H9 (cell line): Measurements from ENCODE around the gene GJB6. TPM values are rescaled to one million over a fixed set of nuclear protein-coding genes. Genes with fewer than 3 reads are reported as not detected.

ENCODE experiments used
- DNase-seq: peaks from one replicate; pipeline ENCODE4 v3.0.0-alpha.2; 2017
- H2AFZ ChIP-seq: one replicate; pipeline ENCODE4 v1.6.1; 2013; ENCODE audit warnings: mild to moderate bottlenecking, low read length, control low read depth, moderate library complexity
- H2AK5ac ChIP-seq: 2 replicates; pipeline ENCODE4 v1.6.1; 2013; ENCODE audit warnings: low read length, control low read depth, mixed read lengths; ENCODE audit not compliant: insufficient read length
- H2BK120ac ChIP-seq: one replicate; pipeline ENCODE4 v1.6.1; 2013; ENCODE audit warnings: low read depth, mild to moderate bottlenecking, low read length, control low read depth, inconsistent platforms; ENCODE audit not compliant: poor library complexity, severe bottlenecking
- H2BK12ac ChIP-seq: 2 replicates; pipeline ENCODE4 v1.6.1; 2013; ENCODE audit warnings: low read length, control low read depth, mixed read lengths, low read depth; ENCODE audit not compliant: insufficient read length
- H2BK15ac ChIP-seq: 2 replicates; pipeline ENCODE4 v1.6.1; 2013; ENCODE audit warnings: low read depth, low read length, control low read depth
- H2BK20ac ChIP-seq: one replicate; pipeline ENCODE4 v1.6.1; 2013; ENCODE audit warnings: low read depth, mild to moderate bottlenecking, low read length, control low read depth, inconsistent platforms; ENCODE audit not compliant: poor library complexity, severe bottlenecking
- H2BK5ac ChIP-seq: 2 replicates; pipeline ENCODE4 v1.6.1; 2013; ENCODE audit warnings: low read length, control low read depth, mixed read lengths; ENCODE audit not compliant: insufficient read length
- H3K14ac ChIP-seq: 2 replicates; pipeline ENCODE4 v1.6.1; 2013; ENCODE audit warnings: low read length, control low read depth; ENCODE audit not compliant: insufficient read depth
- H3K18ac ChIP-seq: 2 replicates; pipeline ENCODE4 v1.6.1; 2013; ENCODE audit warnings: low read depth, mild to moderate bottlenecking, mixed read lengths, low read length, control low read depth; ENCODE audit not compliant: insufficient read length
- H3K23ac ChIP-seq: 2 replicates; pipeline ENCODE4 v1.6.1; 2013; ENCODE audit warnings: low read length, control low read depth, mixed read lengths, low read depth; ENCODE audit not compliant: insufficient read length
- H3K23me2 ChIP-seq: 2 replicates; pipeline ENCODE4 v1.6.1; 2013; ENCODE audit warnings: low read depth, mild to moderate bottlenecking, mixed read lengths, low read length, control low read depth; ENCODE audit not compliant: insufficient read length, poor library complexity, severe bottlenecking
- H3K27ac ChIP-seq: 2 replicates; pipeline ENCODE4 v1.5.1; 2013; ENCODE audit warnings: low read length, control low read depth, mixed read lengths, low read depth; ENCODE audit not compliant: insufficient read length
- H3K27me3 ChIP-seq: 2 replicates; pipeline ENCODE4 v1.6.1; 2013; ENCODE audit warnings: low read length, control low read depth, inconsistent platforms; ENCODE audit not compliant: insufficient read depth
- H3K4ac ChIP-seq: 2 replicates; pipeline ENCODE4 v1.6.1; 2013; ENCODE audit warnings: low read depth, mild to moderate bottlenecking, control low read depth, inconsistent platforms, low read length, moderate library complexity
- H3K4me1 ChIP-seq: 2 replicates; pipeline ENCODE4 v1.6.1; 2013; ENCODE audit warnings: low read length, control low read depth, inconsistent platforms; ENCODE audit not compliant: insufficient read depth
- H3K4me2 ChIP-seq: 2 replicates; pipeline ENCODE4 v1.6.1; 2013; ENCODE audit warnings: low read length, control low read depth, mixed read lengths; ENCODE audit not compliant: insufficient read length, insufficient read depth
- H3K56ac ChIP-seq: 2 replicates; pipeline ENCODE4 v1.6.1; 2013; ENCODE audit warnings: low read depth, mild to moderate bottlenecking, mixed read lengths, low read length, control low read depth; ENCODE audit not compliant: insufficient read length
- H3K79me1 ChIP-seq: 2 replicates; pipeline ENCODE4 v1.6.1; 2013; ENCODE audit warnings: low read depth, mild to moderate bottlenecking, moderate library complexity, low read length, control low read depth, inconsistent platforms; ENCODE audit not compliant: insufficient read depth, poor library complexity, severe bottlenecking
- H3K79me2 ChIP-seq: 2 replicates; pipeline ENCODE4 v1.6.1; 2013; ENCODE audit warnings: low read length, control low read depth, inconsistent platforms; ENCODE audit not compliant: insufficient read depth
- H3K9ac ChIP-seq: 2 replicates; pipeline ENCODE4 v1.6.1; 2013; ENCODE audit warnings: low read length, control low read depth, mixed read lengths; ENCODE audit not compliant: insufficient read length; ENCODE audit errors: extremely low read depth
- H3K9me3 ChIP-seq: one replicate; pipeline ENCODE4 v1.6.1; 2013; ENCODE audit warnings: low read depth, low read length, inconsistent platforms; ENCODE audit not compliant: control insufficient read depth
- H3T11ph ChIP-seq: one replicate; pipeline ENCODE4 v1.6.1; 2013; ENCODE audit warnings: mild to moderate bottlenecking, low read length, control low read depth, inconsistent platforms
- H4K20me1 ChIP-seq: one replicate; pipeline ENCODE4 v1.6.1; 2013; ENCODE audit not compliant: control insufficient read depth, insufficient read length, insufficient read depth
- H4K5ac ChIP-seq: 2 replicates; pipeline ENCODE4 v1.6.1; 2013; ENCODE audit warnings: low read depth, mild to moderate bottlenecking, mixed read lengths, low read length, control low read depth; ENCODE audit not compliant: insufficient read length
- H4K8ac ChIP-seq: replicated peaks from 2 replicates; pipeline ENCODE4 v1.6.1; 2013; ENCODE audit warnings: low read length, control low read depth, mixed read lengths, low read depth; ENCODE audit not compliant: insufficient read length
- H4K91ac ChIP-seq: 2 replicates; pipeline ENCODE4 v1.6.1; 2013; ENCODE audit warnings: low read depth, mild to moderate bottlenecking, moderate library complexity, mixed read lengths, low read length, control low read depth; ENCODE audit not compliant: insufficient read length
- H3K27ac Mint-ChIP-seq, 3 experiments: 2 replicates in 2 of 3; 3 replicates in 1 of 3; pipeline ENCODE4 v1.8.0; 2020 to 2021; ENCODE audit warnings: mixed read lengths in 3 of 3, mild to moderate bottlenecking in 1 of 3, moderate library complexity in 1 of 3
- H3K27me3 Mint-ChIP-seq: 2 replicates; pipeline ENCODE4 v1.8.0; 2021; ENCODE audit warnings: low read depth, mild to moderate bottlenecking, moderate library complexity, mixed read lengths
- H3K36me3 Mint-ChIP-seq, 3 experiments: 2 replicates in 2 of 3; 3 replicates in 1 of 3; pipeline ENCODE4 v1.8.0; 2020 to 2021; ENCODE audit warnings: low read depth in 3 of 3, mixed read lengths in 3 of 3; ENCODE audit not compliant: insufficient read depth in 1 of 3
- H3K4me1 Mint-ChIP-seq, 2 experiments: 2 replicates each; pipeline ENCODE4 v1.8.0; 2020; ENCODE audit warnings: mixed read lengths in 2 of 2
- H3K4me3 Mint-ChIP-seq, 2 experiments: 2 replicates in 1 of 2; 3 replicates in 1 of 2; pipeline ENCODE4 v1.8.0; 2020 to 2021; ENCODE audit warnings: mild to moderate bottlenecking in 2 of 2, mixed read lengths in 2 of 2, moderate library complexity in 1 of 2
- H3K9me3 Mint-ChIP-seq, 2 experiments: 2 replicates in 1 of 2; 3 replicates in 1 of 2; pipeline ENCODE4 v1.8.0; 2020; ENCODE audit warnings: mild to moderate bottlenecking in 2 of 2, mixed read lengths in 2 of 2, moderate library complexity in 1 of 2
- WGBS: extraction: QIAGEN DNeasy Blood & Tissue Kit; methylation state at CpG from one replicate; pipeline ENCODE4 v1.1.7; 2013; ENCODE audit warnings: missing lambda C conversion rate, low lambda C conversion rate, mixed read lengths; ENCODE audit not compliant: insufficient read length; ENCODE audit errors: extremely low coverage; 5-methylcytosine and 5-hydroxymethylcytosine counted together
- total RNA-seq: library from RNA; stranded (reverse); gene quantifications from 2 replicates; pipeline ENCODE4 v1.2.1, GENCODE V29; 2021
- TF ChIP-seq, protein P1 (sequence below): fragments of 200-600 bp; sonication (generic); conservative IDR thresholded peaks from 3 replicates; pipeline ENCODE4 v1.8.0; 2021; ENCODE audit warnings: antibody characterized with exemption, mild to moderate bottlenecking

The GJB6 gene
- total RNA-seq, 1 experiment from 2014 or later: not detected

DNA sequence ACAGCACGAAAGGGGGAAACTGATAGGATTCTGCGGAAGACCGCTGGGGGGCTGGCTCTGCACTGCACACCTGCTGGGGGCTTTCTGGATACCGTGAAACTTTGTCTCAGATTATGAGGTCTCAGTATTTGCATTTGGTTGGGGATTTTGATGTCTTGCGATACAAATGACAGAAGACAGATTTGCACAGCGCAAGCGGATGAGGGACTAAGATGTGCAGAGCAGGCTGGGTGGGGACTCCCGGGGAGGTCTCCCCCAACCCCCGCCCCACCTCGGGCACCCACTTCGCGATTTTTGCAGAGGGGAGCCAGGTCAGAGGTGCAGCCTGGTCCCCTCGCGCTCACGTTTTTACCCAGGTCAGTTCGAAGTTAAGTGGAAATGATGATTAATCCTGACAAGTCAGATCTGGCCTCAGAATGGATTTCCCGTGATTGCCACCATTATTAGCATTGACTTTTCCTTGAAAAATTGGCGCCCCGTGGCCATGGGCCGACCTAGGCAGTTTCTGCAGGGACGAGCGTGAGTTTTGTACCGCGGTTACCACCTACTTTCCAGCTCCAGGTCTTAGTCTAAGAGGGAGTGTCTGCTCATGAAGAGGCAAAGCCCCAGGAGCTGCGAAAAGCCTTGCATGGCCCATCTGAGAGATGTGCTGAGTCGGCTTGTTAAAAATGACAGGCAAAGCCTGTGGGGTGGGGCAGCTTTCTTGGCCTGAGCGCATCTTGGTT, 38.0 kb downstream of the GJB6 start:
- Mint-ChIP-seq H3K27me3 (peaks cover 86% of the 10 kb centered on the region), H3K9me3 (0 out of 5 replicates have a peak, but pooled peaks cover 0 to 2% of the 10 kb centered on the region in 2 experiments), H3K4me3 (peak overlapping the region; percentile 50 to 77), H3K4me1 (peaks cover 11 to 25% of the 10 kb centered on the region in 2 experiments), H3K36me3 (no peaks in the 10 kb centered on the region), H3K27ac (no peak overlapping the region)
- Histone ChIP-seq H3K9me3 (no peaks in the 10 kb centered on the region), H2BK20ac (no peak overlapping the region), H2BK5ac (no peak overlapping the region), H2AK5ac (no peak overlapping the region), H4K8ac (no peak overlapping the region), H3K9ac (no peak overlapping the region), H3K27ac (no peak overlapping the region), H3K27me3 (peaks cover 51% of the 10 kb centered on the region), H3K14ac (no peak overlapping the region), H2BK120ac (no peak overlapping the region), H3K4ac (no peak overlapping the region), H4K91ac (no peak overlapping the region), H4K20me1 (no peaks in the 10 kb centered on the region), H2BK15ac (no peak overlapping the region), H3K79me2 (no peaks in the 10 kb centered on the region), H3K4me1 (no peaks in the 10 kb centered on the region), H3K56ac (no peak overlapping the region), H2AFZ (no peak overlapping the region), H3K18ac (no peak overlapping the region), H2BK12ac (no peak overlapping the region), H3T11ph (no peak overlapping the region), H3K23me2 (peaks cover 18% of the 10 kb centered on the region), H3K4me2 (peak overlapping the region; percentile 55), H3K79me1 (no peaks in the 10 kb centered on the region), H3K23ac (no peak overlapping the region), H4K5ac (no peak overlapping the region)
- no peak for DNase-seq
- WGBS: no CpG with 5 or more reads among the region's 27 CpGs
- TF ChIP-seq, protein P1, sequence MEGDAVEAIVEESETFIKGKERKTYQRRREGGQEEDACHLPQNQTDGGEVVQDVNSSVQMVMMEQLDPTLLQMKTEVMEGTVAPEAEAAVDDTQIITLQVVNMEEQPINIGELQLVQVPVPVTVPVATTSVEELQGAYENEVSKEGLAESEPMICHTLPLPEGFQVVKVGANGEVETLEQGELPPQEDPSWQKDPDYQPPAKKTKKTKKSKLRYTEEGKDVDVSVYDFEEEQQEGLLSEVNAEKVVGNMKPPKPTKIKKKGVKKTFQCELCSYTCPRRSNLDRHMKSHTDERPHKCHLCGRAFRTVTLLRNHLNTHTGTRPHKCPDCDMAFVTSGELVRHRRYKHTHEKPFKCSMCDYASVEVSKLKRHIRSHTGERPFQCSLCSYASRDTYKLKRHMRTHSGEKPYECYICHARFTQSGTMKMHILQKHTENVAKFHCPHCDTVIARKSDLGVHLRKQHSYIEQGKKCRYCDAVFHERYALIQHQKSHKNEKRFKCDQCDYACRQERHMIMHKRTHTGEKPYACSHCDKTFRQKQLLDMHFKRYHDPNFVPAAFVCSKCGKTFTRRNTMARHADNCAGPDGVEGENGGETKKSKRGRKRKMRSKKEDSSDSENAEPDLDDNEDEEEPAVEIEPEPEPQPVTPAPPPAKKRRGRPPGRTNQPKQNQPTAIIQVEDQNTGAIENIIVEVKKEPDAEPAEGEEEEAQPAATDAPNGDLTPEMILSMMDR: 0 out of 3 replicates have a peak, but pooled peaks have one; percentile 15
